ENCODE measurements around the gene TBC1D17. TPM values are rescaled to one million over a fixed set of nuclear protein-coding genes. Genes with fewer than 3 reads are reported as not detected.
A peak's percentile ranks its signal among the peaks of the same experiment; 100 is the strongest.

Gene TBC1D17
- total and polyA plus RNA-seq, 7 donors = 13.4 to 41.0 (median 26.1) TPM

DNA sequence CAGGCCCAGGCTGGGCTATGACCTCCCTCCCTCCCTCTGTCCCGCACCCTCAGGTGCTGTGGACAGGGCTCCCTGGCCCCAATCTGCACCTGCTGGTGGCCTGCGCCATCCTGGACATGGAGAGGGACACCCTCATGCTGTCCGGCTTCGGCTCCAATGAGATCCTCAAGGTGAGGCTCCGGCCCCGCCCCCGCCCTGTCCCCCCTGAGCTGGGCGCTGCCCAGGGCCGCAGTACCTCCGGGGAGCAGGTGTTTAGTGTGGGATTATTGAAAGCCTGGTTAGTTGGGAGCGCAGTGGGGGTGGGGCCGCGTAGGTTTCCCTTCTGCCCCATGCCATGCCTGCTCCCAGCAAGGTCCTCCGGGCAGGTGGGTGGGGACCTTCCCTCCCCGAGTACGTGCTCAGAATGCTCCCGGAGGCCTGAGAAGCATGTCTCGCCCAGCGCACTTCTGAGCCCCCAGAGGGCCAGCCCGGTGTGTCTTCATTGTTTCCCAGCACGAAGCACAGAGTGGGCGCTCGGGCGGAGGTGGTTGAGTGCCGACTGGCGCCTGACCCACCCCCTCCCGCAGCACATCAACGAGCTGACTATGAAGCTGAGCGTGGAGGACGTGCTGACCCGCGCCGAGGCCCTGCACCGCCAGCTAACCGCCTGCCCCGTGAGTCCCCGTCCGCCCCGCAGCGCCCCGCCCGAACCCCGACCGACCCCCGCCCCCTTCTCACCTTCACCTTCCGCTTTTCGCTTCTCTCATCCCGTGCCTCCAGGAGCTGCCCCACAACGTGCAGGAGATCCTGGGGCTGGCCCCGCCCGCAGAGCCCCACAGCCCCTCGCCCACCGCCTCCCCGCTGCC lies 10.4 kb downstream of the TBC1D17 start:
- Histone ChIP-seq H3K36me3 (peaks cover 26 to 63% (median 35%) of the 10 kb centered on the region in 4 donors), H3K4me3 (no peak overlapping the region), H3K27me3 (peaks cover 6 to 36% (median 28%) of the 10 kb centered on the region in 3 donors), H3K27ac (no peak overlapping the region), H3K4me1 (peaks cover 0 to 15% (median 13%) of the 10 kb centered on the region in 4 donors), H3K9me3 (no peaks in the 10 kb centered on the region)
- intact Hi-C loops (cut with DNase I) = no loop called here
- no peak for DNase-seq
- no peak for TF ChIP-seq EP300 (IDR thresholded peaks at IDR 0.05)
- TF ChIP-seq POLR2AphosphoS5 (IDR thresholded peaks at IDR 0.05) = no peak
- TF ChIP-seq CTCF (IDR thresholded peaks at IDR 0.05) = no peak
- TF ChIP-seq POLR2A (IDR thresholded peaks at IDR 0.05) = no peak
- WGBS, 2 donors = 76 to 90% methylated on average over 54 of the region's 54 CpGs

DNA sequence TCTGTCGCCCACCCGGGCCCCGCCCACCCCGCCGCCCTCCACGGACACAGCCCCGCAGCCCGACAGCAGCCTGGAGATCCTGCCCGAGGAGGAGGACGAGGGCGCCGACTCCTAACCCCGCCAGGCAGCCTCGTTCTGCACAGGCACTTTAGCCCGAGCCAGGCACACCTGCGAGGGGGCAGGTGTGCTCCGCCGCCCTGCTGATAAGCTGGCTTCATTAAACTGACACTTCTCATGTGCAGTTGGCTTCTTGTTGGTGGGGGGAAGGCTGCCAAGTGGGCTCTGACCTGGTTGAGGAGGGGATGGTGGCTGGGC lies 11.0 kb downstream of the TBC1D17 start:
- Histone ChIP-seq H3K27ac (no peak overlapping the region), H3K27me3 (peaks cover 6 to 39% (median 32%) of the 10 kb centered on the region in 3 donors), H3K9me3 (no peaks in the 10 kb centered on the region), H3K36me3 (peaks cover 21 to 57% (median 29%) of the 10 kb centered on the region in 4 donors), H3K4me3 (no peak overlapping the region), H3K4me1 (peaks cover 0 to 15% (median 13%) of the 10 kb centered on the region in 4 donors)
- TF ChIP-seq POLR2AphosphoS5 (IDR thresholded peaks at IDR 0.05) (no peak), EP300 (IDR thresholded peaks at IDR 0.05) (no peak), POLR2A (IDR thresholded peaks at IDR 0.05) (no peak), CTCF (IDR thresholded peaks at IDR 0.05) (no peak)
- DNase-seq = no peak
- WGBS, 2 donors = 75 to 79% methylated on average over 18 of the region's 18 CpGs
- intact Hi-C loops (cut with DNase I) = no loop called here

DNA sequence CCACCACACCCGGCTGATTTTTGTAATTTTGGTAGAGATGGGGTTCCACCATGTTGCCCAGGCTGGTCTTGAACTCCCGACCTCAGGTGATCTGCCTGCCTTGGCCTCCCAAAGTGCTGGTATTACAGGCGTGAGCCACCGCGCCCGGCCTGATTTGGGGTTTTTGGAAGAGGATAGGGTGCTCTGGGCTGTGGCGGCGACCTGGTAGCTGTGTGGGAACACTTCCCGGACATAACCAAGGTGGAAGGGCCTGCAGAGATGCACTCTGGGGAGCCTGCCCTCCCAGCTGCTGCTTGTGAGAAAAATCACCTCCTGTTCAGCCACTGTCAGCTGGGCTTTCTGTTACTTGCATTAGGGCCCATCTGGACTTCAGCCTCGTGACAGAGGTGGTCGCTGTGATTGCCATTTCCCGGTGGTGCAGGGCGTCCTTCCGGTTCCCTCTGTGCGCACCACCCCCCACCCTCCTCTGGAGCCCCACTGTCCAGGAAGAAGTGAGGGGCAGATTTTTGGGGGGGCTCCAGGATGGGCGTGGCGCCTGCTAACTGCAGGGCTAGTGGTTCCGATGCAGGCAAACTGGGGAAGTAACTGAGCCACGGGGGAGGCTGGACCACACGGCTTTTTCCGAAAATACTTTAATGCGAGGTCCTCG lies 11.7 kb downstream of the TBC1D17 start:
- Histone ChIP-seq H3K4me3 (no peak overlapping the region), H3K36me3 (peaks cover 14 to 50% (median 22%) of the 10 kb centered on the region in 4 donors), H3K4me1 (peaks cover 0 to 15% (median 13%) of the 10 kb centered on the region in 4 donors), H3K27ac (no peak overlapping the region), H3K9me3 (no peaks in the 10 kb centered on the region), H3K27me3 (peaks cover 6 to 39% (median 32%) of the 10 kb centered on the region in 3 donors)
- 93 to 95% methylated on average over 23 of the region's 23 CpGs for WGBS, 2 donors
- TF ChIP-seq POLR2AphosphoS5 (IDR thresholded peaks at IDR 0.05) (no peak), CTCF (IDR thresholded peaks at IDR 0.05) (no peak), EP300 (IDR thresholded peaks at IDR 0.05) (no peak), POLR2A (IDR thresholded peaks at IDR 0.05) (no peak)
- no peak for DNase-seq
- intact Hi-C loops (cut with DNase I) = no loop called here

DNA sequence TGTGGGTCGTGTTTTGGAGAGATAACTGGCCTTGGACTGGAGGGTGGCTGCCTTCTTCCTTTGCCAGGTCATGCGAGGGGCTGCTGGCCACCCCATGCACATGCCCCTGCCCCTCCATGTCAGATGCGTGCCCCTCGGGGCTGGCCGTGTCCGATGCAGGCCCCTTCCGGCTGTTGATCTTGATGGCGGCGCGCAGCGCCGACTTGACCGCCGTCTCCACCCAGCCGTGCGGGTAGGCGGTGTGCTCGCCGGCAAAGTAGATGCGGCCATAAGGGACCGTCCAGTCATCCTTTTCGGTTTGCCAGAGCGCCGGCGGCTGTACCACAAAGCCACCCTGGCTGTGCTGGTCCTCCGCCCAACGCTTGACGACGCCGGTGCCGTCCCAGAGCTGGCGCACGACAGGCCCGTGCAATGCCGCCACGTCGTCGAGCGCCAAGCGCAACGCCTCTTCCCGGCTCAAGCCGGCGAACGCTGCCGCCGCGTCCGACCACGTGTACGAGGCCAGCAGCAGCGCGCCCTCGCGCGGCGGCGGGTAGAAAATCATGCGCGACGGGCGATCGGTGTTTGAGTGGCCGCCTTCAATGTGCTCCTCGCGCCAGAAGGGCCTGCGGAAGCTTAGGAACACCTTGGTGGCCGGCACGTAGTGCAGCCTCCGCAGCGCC lies 12.3 kb downstream of the TBC1D17 start:
- WGBS, 2 donors = 25 to 36% methylated on average over 71 of the region's 71 CpGs
- no peak for DNase-seq
- Histone ChIP-seq H3K9me3 (no peaks in the 10 kb centered on the region), H3K27me3 (peaks cover 6 to 39% (median 32%) of the 10 kb centered on the region in 3 donors), H3K4me1 (peaks cover 0 to 15% (median 13%) of the 10 kb centered on the region in 4 donors), H3K36me3 (peaks cover 7 to 43% (median 16%) of the 10 kb centered on the region in 4 donors), H3K27ac (no peak overlapping the region), H3K4me3 (peak overlapping the region in 2 of 4 donors; percentile 23 to 28)
- intact Hi-C loops (cut with DNase I) = no loop called here
- no peak for TF ChIP-seq EP300 (IDR thresholded peaks at IDR 0.05)
- TF ChIP-seq POLR2AphosphoS5 (IDR thresholded peaks at IDR 0.05) = peak in 1 of 4 donors; percentile 63
- peak in 3 of 4 experiments; percentile 49 to 72 (median 50) for TF ChIP-seq CTCF (IDR thresholded peaks at IDR 0.05)
- no peak for TF ChIP-seq POLR2A (IDR thresholded peaks at IDR 0.05)
